CD4-positive, alpha-beta T cell treated with Interleukin-17A for 4 hours (primary cell): ENCODE data around the gene FOCAD.

ENCODE experiments used
- DNase-seq: peaks from one replicate; pipeline ENCODE4 v3.0.0-alpha.2; 2020; ENCODE audit warnings: mixed read lengths

Gene FOCAD

DNA sequence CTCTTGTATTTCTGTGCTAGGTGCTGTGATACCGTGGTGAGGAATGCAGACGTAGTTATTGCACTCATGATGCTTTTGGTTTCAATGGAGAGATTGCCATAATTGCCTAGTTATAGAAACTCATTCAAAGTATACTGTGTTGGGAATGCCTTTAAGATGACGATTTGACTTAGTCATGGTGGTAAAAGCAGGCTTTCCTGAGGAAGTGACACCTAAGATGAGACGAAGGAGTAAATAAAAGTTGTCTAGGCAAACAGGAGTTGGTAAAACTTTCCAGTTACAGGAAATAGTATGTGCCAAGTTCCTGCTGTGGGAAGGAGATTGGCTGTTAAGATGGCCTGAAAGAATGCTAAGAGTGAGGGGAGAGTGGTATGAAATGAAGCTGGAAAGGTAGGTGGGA lies 48.1 kb downstream of the FOCAD start:
- no peak for DNase-seq

DNA sequence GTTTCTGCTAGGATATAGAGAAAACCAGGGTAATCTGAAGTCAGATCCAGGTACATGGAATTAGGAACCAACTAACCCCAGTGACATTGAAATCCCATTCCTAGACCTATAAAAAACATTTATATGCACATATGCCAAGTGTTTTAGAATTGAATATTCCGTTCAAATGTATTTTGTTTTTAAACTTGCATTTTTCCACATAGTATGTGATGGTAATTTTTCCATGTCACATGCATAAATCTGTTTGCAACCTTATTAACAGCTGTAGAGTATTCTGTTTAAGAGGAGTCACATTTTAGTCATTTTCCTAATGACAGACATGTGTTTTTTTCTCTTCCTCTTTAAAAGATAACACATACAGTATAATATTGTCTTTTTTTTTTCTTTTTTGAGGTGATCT lies 50.2 kb downstream of the FOCAD start:
- DNase-seq, result no peak

DNA sequence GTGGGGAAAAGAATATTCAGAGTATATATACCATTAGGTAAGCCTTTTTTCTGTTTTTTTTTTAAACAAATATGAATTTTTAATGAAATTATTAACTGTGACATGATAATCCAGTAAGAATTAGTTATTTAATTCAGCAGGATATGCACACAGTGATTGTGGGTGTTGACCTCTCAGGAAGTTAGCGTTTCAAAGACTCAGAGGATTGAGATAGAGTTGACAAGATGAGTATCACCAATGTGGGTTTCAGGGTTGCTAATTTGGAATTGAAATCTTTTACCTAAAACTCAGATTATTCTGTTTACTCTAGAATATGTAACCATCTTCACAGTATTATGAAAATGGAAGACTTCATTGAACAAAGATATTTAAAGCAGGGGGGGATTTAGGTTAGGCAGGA lies 56.2 kb downstream of the FOCAD start:
- no peak for DNase-seq

DNA sequence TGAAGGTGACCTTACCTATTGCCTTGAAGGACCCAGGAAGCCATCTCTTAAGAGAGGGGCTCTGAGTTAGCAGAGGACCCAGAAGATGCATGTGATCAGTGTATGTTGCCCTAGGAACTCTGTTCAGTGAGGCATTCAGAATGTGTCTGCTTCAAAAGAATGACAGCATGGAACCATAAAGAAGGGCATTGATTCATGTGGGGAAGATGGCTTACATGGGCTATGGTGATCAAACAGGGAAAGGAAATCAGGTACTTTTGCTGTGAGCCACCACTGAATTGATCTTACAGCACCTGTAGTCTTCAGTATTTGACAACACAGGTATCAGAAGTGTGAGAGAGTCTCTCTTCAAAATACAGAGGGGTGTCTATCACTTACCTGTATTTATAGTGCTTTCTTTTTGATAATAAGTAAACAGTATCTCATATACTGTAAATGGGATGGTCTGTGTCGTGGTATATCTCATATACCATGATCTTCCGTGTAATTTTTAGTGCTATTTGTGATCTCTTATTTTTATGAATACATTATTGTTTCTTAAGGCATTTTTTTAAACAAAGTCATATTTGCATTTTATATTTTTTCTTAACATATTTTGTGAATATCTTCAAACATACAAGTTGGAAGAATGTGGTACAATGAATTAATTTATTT lies 57.0 kb downstream of the FOCAD start:
- DNase-seq, result no peak

DNA sequence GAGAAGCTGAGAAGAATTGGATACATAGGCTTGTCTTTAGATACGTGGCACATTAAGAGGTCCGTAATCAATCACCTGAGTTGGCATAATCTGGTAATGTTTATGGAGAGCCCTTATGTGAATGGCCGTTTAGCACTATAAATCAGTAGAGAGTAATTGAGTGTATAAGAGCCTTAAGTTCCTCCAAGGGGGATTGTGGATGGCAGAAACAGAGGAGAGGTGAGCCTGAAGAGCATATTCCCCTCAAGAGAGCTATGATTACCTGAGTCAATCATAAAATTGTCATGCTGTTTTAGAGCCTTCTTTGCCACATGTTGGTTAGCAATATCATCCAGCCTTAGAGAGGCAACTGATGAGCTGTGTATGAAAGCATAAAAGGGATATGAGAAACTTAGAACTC lies 58.8 kb downstream of the FOCAD start:
- no peak for DNase-seq

DNA sequence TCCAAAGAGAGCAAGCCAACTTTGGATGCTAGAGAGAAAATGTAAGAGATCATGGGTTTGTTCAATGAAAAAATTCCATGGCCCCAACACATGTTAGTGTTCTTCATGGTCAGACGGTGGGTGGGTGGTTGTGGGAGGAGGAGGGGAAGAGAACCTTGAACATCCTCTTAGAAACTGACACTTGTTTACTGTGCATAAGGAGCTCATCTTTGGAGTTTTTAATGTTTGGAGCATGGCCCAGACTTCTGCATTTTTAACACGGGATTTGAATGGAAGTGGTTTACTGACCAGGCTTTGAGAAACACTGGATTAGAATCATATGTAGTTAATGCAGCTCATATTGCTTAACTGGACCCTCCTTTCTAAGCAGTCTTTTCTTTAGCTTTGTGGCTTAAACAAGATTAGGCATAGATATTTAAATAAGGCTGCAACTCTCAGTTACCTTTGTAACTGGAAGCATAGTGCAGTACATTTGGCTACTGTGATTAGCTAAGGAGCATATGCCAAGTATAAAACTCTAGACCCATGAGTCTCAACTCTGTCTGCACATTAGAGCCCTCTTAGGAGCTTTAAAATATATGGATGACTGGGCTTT lies 60.1 kb downstream of the FOCAD start:
- no peak for DNase-seq

DNA sequence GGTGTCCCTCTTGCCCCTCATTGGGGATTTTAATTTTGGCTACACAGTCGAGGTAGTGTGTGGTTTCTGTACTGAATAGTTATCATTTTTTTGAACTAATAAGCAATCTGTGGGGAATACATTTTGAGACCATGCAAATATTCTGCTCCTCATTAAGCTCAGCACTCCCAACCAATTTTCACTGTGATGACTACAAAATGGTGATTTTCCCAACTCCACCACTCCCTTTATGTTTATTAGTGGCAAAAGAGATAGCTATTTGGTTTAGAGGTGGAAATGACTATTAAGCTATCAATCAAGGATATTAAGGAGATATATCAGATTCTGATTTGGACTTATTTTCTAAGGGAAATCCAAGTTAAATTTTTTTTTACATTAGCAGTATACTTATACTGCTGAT lies 62.9 kb downstream of the FOCAD start:
- no peak for DNase-seq

DNA sequence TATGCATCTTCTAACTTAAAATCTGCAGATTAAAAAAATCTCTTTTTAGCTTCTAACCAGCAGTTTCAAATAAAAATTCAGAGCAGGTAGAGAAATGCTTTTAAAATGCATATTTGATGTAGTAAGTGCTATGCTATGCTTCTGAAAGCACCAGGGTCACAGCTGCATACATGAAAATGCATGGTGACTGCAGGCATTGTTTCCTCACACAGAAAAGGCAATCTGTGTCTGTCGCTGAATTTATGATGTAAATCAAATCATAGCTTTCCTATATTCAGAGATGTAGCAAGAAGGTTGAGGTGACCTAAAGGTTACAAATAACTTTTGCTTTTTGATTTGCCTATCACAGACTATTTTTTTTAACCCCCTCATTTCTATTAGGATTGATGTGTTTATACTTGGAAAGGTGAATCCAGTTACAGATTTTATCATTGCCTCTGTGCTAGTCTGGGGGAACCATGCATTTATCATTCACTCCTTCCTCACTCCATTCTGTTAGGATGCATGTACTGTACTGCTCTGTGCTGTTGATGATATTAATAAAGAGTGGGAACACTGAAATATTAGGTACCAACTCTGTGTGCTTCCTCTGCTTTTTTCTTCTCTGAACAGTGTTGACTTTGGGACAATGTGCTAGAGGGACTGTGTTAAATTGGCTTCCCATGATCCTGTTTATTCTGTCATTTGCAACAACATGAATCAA lies 65.6 kb downstream of the FOCAD start:
- no peak for DNase-seq

DNA sequence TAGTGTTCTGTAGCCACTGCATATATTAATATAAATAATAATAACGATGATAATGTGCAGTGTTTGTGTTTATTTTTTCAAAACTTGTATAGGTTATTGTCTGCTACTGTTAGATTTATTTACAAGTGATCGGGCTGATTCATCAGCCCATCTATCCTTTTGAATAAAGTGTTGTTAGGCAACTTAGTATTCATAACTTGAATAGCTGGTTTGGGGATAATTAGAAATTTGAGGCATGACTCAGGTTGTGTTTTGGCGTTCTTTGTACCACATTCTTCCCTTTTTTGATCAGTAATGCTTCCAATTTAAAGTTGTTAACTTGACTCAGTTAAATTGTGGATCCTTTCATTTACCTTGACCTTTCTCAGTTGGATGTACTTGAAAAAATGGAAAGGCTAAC lies 69.7 kb downstream of the FOCAD start:
- DNase-seq, result no peak

DNA sequence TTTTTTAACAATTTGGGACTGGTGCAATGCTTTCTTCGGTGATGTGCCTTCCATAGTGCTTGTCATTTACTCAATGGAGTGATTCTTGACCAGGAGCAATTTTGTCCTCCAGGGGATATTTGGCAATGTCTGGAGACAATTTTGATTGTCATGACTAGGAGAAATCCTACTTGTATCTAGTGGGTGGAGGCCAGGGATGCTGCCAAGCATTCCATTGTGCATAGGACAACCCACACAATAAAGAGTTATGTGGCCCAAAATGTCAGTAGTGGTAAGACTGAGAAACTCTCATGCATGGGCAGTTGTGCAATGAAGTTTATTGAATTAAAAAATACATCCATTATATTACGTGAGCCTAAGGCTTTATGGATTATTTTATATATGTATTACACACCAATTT lies 70.5 kb downstream of the FOCAD start:
- DNase-seq, result no peak

DNA sequence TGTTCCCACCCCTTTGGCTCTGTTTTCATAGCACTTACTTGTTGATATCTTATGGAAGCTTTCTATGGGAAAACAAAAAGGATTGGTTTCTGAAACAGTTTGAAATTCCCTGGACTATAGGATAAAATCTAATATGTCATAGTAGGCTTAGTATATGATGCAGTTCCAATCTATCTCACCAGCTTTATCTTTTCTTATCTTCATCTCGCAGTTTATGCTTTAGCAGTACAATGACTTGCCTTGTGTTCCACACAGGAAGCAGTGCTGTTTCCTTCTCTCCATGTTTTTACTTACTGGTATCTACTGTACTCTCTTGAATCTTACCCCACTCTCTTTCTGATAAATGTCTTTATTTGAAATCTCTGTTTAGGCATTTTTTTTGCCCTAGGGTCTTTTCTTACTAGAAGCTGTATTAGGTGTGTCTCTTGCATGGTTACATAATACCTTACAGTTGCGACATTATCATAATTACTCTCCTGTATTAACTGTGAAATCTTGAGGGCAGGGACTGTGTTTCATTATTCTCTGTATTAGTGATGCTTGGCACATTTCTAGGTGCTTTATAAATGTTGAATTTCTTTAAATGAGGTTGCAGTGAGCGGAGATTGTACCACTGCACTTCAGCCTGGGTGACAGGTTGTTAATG lies 76.3 kb downstream of the FOCAD start:
- DNase-seq, result no peak

DNA sequence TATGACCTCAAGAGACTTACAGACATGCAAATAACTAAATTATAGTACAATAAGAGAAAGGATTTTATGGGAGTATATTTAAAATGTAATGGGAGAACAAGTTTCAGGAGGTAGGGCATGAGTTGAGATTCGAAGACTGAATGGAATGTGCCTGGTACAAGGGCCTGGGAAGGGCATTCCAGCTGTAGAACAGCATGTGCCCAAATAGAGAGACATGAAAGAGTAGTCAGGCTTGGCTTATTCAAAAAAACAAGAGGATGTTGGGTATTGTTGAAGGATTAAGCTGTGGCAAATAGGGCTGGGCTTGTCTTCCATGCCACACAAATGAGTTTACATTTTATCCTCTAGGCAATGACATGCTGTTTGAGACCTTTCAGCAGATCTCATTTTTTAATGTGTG lies 86.9 kb downstream of the FOCAD start:
- no peak for DNase-seq

DNA sequence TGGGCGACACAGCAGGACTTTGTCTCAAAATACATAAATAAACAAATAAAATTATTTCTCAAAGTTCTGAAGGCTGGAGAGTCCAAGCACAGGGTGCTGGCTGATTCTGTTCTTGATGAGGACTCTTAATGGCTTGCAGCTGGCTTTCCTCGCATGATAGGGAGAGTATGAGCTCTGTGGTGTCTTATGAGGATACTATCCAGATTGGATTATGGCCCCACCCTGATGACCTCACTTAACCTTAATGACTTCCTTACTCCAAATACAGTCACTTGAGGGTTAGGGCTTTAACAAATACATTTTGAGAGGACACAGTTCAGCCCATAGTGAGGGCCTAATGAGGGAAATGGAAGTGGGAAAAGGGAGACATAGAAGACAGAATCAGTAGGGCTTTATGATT lies 87.7 kb downstream of the FOCAD start:
- DNase-seq, result no peak

DNA sequence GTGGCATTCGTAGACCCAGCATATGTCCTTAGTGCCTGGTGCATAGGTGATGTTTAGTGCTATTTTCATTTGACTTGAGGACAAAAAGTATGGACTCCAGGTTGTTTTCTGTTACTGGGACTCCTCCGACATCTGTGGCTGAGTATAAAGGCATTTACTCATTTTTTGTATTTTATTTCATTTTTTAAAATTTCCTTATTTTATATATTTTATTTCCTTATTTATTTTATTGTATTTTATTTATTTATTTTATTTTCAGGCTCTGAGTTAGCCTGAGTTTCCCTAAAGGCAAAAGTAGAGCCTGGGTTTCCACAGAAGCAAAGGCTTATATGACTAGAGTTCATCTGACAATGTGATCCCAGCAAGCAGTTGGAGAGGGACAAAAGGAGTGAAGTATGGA lies 91.6 kb downstream of the FOCAD start:
- no peak for DNase-seq

DNA sequence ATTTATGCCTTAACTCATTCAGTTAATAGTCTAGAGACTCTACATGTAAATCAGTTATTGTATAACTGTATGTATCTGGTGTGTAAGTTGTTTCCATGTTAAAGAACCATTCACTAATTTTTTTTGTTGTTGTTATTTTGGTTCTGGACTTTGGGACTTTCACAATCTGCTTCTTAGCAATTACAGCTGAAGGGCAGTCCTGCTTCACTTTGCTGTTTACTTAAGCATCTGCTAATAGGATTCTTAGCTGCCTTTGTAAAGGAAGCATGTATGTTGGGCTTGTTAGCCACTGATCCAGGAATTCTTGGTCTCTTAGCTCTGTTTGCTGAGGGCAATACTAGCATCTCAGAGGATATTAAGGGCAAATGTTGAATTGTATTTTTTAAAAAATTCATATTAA lies 97.0 kb downstream of the FOCAD start:
- DNase-seq, result no peak

DNA sequence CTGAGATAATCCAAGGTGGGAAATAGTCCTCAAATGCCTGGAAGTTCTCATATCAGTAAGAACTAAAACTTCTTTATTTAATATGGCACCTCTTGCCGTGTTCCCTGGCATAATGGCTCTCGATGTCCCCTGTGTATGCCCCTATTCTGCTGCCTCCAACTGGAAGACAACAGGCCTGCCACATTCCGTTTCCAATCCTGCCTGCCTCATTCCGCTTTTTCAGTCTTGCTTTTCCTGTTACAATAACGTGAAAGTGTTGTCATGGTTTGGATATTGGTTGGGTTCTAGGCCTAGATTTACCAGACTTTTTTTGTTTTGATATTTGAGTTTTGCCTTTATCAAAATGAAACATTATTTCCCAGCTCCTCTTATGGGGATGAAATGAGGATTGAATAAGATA lies 98.2 kb downstream of the FOCAD start:
- DNase-seq, result no peak

DNA sequence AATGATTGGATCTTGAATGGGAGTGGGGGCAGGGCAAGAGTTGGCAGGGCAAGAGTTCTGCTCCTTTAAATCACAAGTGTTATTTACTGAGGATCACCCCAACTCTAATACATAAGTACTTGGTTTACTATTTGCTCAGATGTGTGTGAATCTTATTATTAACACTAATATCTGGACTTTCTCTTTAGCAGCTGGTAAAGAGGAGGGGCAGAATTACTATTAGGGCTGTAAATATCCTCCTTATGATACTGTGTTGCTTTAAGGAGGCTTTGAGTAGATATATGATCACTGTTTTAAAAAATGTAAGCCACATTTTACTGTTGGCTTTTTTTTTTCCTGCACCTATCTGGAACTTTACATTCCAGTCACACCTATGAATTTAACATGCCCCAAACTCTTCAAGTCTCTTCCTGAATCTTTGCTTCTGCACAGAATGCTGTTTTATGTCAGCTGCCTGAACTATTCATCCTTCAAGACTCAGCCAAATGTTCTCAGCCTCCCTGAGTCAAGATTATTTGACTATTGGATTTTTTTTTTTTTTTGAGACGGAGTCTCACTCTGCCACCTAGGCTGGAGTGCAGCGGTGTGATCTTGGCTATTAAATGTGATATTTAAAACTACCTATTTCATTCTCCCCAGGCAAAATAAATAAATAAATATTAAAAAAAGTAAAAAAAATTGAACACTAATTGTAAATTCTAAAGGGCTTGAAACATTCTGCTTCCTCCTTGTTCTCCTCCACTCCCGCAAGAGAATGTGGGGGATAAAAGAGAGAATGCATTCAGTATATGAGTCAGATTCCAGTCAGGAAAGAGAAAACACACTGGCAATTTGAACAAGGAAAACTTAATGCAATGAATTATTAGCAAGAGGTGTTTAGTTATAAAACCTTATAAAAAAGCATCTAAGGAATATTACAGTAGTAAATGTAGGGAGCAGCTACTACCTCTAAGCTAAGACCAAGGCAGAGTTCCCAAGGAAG lies 99.3 kb downstream of the FOCAD start:
- no peak for DNase-seq

DNA sequence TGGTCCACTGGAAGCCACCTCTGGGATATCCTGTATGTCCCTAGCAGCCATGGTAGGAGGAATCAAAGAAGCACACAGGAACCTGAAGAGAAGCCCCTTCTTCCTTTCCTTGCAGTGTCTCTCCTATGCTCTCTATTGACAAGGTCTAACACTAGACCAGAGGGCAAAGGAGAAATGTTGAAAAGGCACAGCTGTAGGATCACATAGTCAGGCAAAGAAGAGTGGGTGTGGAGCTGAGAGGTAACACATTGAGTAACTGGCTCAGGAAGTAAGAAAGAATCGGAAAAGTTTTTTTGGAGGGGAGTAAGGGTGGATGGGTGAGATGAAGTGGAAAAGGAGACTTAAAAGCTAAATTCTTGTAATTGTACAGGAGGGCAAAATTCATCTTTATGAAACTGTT lies 100.1 kb downstream of the FOCAD start:
- no peak for DNase-seq

DNA sequence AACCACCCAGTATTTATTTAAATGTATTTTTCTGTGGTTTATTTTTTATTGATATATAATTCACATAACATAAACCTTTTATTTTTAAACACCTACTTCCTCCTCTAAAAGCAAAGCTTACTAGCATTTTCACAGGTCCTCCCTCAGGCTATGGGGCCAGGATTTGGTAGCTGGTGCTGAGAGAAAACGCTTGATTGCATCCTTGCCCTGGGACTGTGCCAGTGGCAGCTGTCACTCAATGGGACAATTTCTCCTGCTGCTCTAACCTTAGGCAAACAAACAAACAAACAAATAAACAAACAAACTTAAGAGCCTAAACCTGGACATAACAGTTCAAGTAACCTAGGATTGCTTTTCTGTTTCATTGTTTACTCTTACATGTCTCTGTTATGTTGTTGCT lies 102.7 kb downstream of the FOCAD start:
- DNase-seq, result no peak

DNA sequence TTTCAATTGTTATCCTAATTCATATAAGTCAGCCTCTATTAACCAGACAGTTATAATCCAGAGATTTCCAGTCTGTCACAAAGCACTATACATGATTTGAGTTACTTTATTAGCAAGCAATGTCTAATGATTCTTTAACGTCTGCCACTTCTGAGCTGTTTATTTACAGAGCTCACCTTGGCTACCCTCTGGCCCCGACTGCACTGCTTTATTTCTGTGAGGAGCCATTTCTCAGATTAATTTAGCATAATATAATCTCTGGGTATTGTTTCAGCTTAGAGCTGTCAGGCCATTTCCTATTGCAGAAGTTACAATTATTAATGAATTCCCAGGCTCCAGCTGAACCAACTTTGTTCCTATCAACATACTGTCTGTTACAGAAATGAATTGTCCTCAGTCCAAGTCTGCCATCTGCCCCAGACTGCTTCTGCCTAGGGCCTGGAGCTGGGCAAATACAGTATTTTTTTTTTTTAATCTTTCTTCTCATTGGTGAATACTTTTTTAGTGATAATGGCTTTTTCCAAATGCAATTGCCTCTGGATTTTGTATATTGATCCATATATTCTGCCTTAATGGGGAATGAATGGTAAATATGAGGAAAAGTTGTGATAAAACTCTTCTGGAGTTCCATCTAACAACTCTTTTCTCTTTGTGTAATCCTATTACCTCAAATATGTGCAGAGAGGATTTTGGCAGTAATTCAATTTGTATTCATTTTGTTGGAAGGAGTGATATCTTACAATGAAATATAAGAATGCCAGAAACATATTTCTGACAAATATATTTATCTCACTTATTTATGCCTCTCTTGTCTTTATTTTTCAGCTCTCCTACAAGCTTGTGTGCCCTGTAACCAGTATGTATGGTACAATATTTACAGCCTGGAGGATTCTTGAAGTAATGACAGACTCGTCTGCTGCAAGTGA lies 104.7 kb downstream of the FOCAD start:
- no peak for DNase-seq

DNA sequence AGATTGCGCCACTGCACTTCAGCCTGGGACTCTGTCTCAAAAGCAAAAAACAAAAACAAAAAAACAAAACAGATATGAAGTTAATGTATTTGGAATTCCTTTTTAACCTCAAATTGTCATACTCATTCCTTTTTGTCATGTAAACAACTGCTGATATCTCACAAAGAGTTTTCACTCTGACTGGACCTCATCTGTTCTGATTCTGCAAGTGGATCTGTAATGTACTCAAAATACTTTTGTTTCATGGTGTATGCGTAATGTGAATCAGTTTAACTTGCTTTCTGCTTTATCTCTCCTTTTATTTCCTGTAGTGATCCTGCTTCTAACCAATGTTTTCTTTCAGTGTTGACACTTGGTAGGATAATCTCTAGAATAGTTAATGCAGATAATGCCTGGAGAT lies 106.7 kb downstream of the FOCAD start:
- DNase-seq, result no peak

DNA sequence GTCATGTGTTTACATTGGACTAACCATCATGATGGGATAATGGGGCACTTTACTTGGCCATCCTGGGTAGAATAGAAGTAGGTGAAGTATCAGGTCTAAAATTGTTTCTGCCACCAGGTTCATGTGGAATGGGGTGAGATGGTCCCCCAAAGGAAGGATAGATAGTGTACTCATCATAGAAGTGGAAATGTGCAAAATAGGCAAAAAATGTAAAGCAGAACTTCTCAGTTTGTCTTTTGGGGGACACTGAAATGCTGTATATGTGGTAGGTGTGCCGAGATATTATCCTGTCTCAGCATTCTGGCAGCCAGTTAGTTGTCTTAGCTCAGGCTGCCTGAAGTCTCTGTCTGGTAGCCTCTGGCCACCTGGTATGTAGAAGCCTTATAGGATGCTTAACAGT lies 107.6 kb downstream of the FOCAD start:
- DNase-seq, result no peak
